LNCaP clone FGC (cell line): Measurements from ENCODE around the gene CALML3.

ENCODE experiments used
- DNase-seq: peaks from one replicate; pipeline ENCODE4 v3.0.0-alpha.2; 2011; ENCODE audit warnings: low read depth
- H3K4me3 ChIP-seq: 2 replicates; pipeline ENCODE4 v1.5.1; 2011; ENCODE audit warnings: mild to moderate bottlenecking, low read depth, low read length, control low read depth
- CTCF ChIP-seq: IDR thresholded peaks from 2 replicates; pipeline ENCODE4 v1.5.1; 2012; ENCODE audit warnings: mild to moderate bottlenecking; ENCODE audit not compliant: control insufficient read depth, insufficient read depth; ENCODE audit errors: extremely low read depth

The CALML3 gene

GRCh38 chr10:5574642-5575131, 49.9 kb downstream of the CALML3 start:
- no peak for TF ChIP-seq CTCF
- no peak for DNase-seq
- no peak overlapping the region for H3K4me3 ChIP-seq

- DNase-seq = no peak
- H3K4me3 ChIP-seq = no peak overlapping the region
- TF ChIP-seq CTCF = no peak
These were observed 50.4 kb downstream of the CALML3 start for GRCh38 chr10:5575144-5575481.

- no peak for DNase-seq
- no peak for TF ChIP-seq CTCF
- H3K4me3 ChIP-seq = no peak overlapping the region
These were observed 50.9 kb downstream of the CALML3 start for GRCh38 chr10:5575482-5576153.

- H3K4me3 ChIP-seq = no peak overlapping the region
- no peak for DNase-seq
- no peak for TF ChIP-seq CTCF
These were observed 51.5 kb downstream of the CALML3 start for GRCh38 chr10:5576154-5576748.
